GM19099 (cell line): ENCODE results near the gene RGS6.

Source experiments
- POLR2A ChIP-seq: IDR thresholded peaks from 3 replicates; pipeline ENCODE4 v1.6.1; 2011; ENCODE audit warnings: low read depth; ENCODE audit not compliant: insufficient read length; ENCODE audit errors: extremely low read depth

Gene RGS6

GRCh38 chr14:72499746-72500145 lies 567.5 kb downstream of the RGS6 start:
- no peak for TF ChIP-seq POLR2A

- TF ChIP-seq POLR2A: no peak
These were observed 568.1 kb downstream of the RGS6 start for GRCh38 chr14:72500234-72500838.

- no peak for TF ChIP-seq POLR2A
These were observed 569.2 kb downstream of the RGS6 start for GRCh38 chr14:72501439-72501838.

DNA sequence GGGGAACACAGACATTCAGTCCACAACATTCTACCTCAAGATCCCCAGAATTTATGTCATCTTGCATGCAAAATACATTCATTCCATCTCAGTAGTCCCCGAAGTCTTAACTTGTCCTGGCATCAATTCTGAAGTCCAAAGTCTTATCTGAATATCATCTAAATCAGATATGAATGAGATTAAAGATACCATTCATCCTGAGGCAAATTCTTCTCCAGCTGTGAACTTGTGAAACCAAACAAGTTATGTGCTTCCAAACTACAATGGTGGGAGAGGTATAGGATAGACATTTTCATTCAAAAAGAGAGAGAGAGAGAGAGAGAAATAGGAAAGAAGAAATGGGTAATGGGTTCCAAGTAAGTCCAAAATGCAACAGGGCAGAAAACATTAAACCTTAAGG lies 571.0 kb downstream of the RGS6 start:
- TF ChIP-seq POLR2A: no peak

- no peak for TF ChIP-seq POLR2A
These were observed 571.6 kb downstream of the RGS6 start for GRCh38 chr14:72503696-72504368.

- no peak for TF ChIP-seq POLR2A
These were observed 578.3 kb downstream of the RGS6 start for GRCh38 chr14:72510566-72510965.

DNA sequence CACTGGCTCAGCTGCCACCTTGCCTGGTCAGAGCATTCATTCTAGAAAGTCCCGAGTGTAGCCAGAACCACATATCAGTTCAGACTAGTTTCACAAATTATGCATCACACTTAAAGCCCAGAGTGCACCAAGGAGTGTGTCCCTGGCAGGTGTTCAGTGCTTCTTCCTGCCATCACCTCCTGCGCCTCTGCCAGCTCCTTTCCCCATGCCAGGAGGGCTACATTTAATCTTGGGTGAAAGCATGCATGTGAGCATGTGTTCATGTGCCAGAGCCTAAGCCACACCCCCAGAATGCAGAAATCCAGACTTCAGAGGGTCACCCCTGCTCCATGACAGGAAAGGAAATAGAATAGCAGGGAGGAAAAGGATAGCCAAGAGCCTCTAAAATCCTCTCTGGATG lies 580.1 kb downstream of the RGS6 start:
- TF ChIP-seq POLR2A: no peak

- no peak for TF ChIP-seq POLR2A
These were observed 580.7 kb downstream of the RGS6 start for GRCh38 chr14:72512925-72513324.

GRCh38 chr14:72513346-72513745 lies 581.1 kb downstream of the RGS6 start:
- no peak for TF ChIP-seq POLR2A

DNA sequence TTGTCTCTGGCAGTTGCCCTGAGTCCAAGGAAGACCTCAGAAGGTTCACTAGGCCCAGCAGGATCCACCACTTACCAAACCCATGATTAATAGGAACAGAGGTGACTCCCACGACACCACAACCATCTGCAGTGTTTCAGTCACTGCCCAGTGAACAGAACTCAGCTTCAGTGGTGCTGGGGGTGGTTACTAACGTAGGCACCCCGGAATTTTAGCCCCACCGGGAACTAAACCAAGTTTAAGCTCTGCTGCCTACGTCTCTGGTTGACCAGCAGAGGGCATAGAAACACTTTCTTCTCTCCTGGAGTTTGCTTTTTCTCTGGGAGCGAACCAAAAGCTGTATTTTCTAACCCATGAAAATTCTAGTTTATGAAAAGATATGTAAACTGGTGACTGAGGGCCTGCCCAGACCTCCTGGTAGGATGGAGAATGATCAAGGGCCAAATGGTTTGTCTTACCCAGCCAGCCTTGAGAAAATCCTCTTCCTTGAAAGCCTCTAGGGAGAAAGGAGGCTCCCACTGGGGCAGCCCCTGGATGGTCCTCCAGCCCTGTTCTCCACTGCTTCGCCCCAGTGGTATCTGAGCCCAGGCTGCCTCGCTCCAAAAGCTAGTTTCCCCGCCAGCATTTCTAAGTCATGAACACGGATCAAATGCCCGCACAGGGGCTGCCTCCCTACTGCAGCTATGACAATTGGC lies 581.9 kb downstream of the RGS6 start:
- no peak for TF ChIP-seq POLR2A

- TF ChIP-seq POLR2A: no peak
These were observed 582.4 kb downstream of the RGS6 start for GRCh38 chr14:72514660-72515025.

GRCh38 chr14:72515779-72516770 lies 583.8 kb downstream of the RGS6 start:
- TF ChIP-seq POLR2A: no peak

DNA sequence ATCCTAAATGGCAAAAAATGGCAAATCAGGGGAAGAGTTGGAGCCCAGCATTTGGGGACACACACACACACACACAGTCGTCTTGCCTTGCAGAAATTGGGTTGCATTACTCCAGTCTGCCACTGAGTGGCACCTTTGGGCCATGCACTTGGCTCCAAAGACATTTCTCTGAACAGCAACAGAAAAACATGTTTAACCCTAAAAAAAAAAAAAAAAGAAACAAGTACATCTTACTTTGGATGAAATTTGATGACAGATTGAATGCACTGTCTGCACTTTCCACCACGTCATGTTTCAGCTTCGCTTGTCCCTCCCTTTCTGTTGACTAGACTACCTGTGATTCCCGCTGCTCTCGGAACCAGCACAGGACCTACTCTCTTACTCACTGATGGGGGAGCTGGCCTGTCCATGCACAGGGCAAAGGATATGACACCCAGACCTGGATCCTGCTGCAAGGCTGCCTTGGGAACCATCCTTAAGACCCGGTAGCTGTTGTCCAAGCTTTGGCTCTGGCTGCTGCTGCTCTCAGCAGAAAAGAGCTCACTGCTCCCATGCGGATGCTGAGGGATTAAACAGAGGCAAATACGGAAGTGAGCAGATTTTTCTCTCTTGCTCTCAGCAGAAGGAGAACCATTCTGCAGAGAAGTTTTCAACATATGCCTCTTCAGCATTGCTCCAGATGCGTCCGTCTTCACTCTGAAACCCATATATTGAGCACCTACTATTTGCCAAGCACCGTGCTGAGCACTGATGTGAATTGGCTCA lies 584.9 kb downstream of the RGS6 start:
- no peak for TF ChIP-seq POLR2A

DNA sequence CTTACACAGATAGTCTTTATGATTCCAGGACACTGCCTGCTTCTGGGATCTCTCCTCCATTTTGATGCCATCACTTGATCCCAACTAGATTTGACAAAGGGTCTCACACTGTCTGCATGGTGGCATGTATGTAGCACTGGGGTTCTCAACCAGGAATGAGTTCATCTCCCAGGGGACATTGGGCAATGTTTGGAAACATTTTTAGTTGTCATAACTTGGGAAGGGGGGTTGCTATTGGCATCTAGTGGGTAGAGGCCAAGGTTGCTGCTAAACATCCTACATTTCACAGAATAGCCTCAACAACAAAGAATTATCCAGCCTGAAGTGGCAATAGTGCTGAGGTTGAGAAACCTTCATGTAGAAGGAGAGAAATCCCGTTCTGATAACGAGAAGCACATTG lies 585.5 kb downstream of the RGS6 start:
- no peak for TF ChIP-seq POLR2A
